ENCODE data around the gene RASA3.
A peak's percentile ranks its signal among the peaks of the same experiment; 100 is the strongest.

The RASA3 gene

DNA sequence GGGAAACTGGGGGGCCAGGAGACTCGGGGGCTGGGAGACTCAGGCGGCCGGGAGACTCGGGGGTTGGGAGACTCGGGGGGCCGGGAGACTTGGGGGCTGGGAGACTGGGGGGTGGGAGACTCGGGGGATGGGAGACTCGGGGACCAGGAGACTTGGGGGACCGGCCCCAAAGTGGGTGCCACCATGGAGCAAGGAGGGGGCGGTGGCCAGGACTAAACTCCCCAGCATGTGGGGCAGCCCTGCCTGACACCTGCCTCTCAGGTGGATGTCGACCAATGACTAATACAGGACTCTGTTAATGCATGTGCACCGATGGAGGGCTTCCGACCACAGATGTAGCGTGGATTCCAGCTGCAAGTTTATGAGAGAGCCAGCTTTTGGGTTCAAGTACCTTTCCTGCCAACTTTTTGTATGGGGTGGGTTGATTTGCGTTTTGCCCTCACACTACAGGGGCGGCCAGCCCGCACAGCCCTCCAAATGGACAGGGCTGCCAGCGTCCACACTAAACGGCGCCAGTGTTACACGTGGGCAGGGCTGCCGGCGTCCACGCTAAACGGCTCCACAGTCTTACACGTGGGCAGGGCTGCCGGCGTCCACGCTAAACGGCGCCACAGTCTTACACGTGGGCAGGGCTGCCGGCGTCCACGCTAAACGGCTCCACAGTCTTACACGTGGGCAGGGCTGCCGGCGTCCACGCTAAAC, 62.2 kb downstream of the RASA3 start:
- TF ChIP-seq, protein P1, sequence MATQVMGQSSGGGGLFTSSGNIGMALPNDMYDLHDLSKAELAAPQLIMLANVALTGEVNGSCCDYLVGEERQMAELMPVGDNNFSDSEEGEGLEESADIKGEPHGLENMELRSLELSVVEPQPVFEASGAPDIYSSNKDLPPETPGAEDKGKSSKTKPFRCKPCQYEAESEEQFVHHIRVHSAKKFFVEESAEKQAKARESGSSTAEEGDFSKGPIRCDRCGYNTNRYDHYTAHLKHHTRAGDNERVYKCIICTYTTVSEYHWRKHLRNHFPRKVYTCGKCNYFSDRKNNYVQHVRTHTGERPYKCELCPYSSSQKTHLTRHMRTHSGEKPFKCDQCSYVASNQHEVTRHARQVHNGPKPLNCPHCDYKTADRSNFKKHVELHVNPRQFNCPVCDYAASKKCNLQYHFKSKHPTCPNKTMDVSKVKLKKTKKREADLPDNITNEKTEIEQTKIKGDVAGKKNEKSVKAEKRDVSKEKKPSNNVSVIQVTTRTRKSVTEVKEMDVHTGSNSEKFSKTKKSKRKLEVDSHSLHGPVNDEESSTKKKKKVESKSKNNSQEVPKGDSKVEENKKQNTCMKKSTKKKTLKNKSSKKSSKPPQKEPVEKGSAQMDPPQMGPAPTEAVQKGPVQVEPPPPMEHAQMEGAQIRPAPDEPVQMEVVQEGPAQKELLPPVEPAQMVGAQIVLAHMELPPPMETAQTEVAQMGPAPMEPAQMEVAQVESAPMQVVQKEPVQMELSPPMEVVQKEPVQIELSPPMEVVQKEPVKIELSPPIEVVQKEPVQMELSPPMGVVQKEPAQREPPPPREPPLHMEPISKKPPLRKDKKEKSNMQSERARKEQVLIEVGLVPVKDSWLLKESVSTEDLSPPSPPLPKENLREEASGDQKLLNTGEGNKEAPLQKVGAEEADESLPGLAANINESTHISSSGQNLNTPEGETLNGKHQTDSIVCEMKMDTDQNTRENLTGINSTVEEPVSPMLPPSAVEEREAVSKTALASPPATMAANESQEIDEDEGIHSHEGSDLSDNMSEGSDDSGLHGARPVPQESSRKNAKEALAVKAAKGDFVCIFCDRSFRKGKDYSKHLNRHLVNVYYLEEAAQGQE (IDR thresholded peaks at IDR 0.05; ENCODE audit: insufficient replicate concordance, low read depth) = no peak
- TF ChIP-seq, protein P2, sequence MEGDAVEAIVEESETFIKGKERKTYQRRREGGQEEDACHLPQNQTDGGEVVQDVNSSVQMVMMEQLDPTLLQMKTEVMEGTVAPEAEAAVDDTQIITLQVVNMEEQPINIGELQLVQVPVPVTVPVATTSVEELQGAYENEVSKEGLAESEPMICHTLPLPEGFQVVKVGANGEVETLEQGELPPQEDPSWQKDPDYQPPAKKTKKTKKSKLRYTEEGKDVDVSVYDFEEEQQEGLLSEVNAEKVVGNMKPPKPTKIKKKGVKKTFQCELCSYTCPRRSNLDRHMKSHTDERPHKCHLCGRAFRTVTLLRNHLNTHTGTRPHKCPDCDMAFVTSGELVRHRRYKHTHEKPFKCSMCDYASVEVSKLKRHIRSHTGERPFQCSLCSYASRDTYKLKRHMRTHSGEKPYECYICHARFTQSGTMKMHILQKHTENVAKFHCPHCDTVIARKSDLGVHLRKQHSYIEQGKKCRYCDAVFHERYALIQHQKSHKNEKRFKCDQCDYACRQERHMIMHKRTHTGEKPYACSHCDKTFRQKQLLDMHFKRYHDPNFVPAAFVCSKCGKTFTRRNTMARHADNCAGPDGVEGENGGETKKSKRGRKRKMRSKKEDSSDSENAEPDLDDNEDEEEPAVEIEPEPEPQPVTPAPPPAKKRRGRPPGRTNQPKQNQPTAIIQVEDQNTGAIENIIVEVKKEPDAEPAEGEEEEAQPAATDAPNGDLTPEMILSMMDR (IDR thresholded peaks at IDR 0.05; ENCODE audit: insufficient read depth, low read length) = no peak
- no peak for TF ChIP-seq SPI1 (IDR thresholded peaks at IDR 0.05; ENCODE audit: borderline replicate concordance, low read depth)
- no peak for TF ChIP-seq POLR2AphosphoS5 (IDR thresholded peaks at IDR 0.05; ENCODE audit: low read depth)
- no peak for TF ChIP-seq GABPA (IDR thresholded peaks at IDR 0.05; ENCODE audit: low read depth)
- no peak overlapping the region for H3K4me3 ChIP-seq (replicated peaks; ENCODE audit: insufficient read depth, low read length)
- H3K27ac ChIP-seq (replicated peaks) = no peak overlapping the region
- no peak for DNase-seq (ENCODE audit: low read depth in 1 of 2, low spot score in 1 of 2)
- no peaks in the 10 kb centered on the region for H3K27me3 ChIP-seq (ENCODE audit: insufficient read depth, poor library complexity, severe bottlenecking)

DNA sequence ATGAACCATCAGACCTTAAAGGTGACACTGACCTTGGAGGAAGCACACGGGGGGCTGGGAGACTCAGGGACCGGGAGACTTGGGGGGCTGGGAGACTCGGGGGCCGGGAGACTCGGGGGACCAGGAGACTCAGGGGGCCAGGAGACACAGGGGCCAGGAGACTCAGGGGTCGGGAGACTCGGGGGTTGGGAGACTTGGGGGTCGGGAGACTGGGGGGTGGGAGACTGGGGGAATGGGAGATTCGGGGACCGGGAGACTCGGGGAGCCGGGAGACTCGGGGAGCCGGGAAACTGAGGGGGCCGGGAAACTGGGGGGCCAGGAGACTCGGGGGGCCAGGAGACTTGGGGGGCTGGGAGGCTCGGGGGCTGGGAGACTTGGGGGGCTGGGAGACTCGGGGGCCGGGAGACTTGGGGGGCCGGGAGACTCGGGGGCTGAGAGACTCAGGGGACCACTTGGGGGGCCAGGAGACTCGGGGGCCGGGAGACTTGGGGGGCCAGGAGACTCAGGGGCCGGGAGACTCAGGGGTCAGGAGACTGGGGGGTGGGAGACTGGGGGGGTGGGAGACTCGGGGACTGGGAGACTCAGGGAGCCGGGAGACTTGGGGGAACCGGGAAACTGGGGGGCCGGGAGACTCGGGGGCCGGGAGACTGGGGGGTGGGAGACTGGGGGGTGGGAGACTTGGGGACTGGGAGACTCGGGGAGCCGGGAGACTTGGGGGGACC, 62.9 kb downstream of the RASA3 start:
- DNase-seq (ENCODE audit: low read depth in 1 of 2, low spot score in 1 of 2) = no peak
- H3K27ac ChIP-seq (replicated peaks) = peak overlapping the region; percentile 95
- no peak overlapping the region for H3K4me3 ChIP-seq (replicated peaks; ENCODE audit: insufficient read depth, low read length)
- TF ChIP-seq POLR2AphosphoS5 (IDR thresholded peaks at IDR 0.05; ENCODE audit: low read depth) = no peak
- TF ChIP-seq, protein P1 (IDR thresholded peaks at IDR 0.05; ENCODE audit: insufficient replicate concordance, low read depth) = no peak
- TF ChIP-seq GABPA (IDR thresholded peaks at IDR 0.05; ENCODE audit: low read depth) = no peak
- TF ChIP-seq SPI1 (IDR thresholded peaks at IDR 0.05; ENCODE audit: borderline replicate concordance, low read depth) = no peak
- TF ChIP-seq, protein P2 (IDR thresholded peaks at IDR 0.05; ENCODE audit: insufficient read depth, low read length) = no peak
- H3K27me3 ChIP-seq (ENCODE audit: insufficient read depth, poor library complexity, severe bottlenecking) = no peaks in the 10 kb centered on the region

DNA sequence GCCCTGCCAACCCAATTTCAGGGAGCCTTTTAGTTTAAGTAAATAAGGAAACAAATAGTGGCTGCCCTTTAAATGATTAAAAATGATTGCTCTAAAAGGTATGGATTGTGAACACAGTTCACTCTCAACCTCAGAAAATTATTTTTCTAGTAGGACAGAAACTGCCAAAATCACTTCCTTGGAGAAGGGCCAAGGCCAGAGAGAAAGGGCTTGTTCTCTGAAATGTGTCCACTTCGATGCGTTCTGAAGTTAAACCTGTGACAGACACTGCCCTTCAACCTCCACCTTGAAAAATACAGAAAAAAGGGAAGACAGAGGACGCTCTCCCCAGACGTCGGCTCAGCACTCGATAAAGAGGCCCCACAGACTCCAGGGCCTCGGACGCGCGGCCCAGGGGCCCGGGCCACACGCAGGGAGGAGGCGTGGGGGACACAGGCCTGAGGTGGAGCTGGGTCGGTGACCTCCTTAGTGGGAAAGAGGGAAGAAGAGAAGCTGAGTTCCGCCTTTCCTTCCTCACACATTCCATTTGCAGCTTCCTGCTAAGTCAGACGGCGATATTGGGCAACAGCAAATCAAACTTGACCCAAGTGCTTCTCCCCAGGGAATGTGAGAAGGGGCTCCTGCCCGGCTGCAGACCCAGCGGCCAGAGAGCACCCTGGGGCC, 63.6 kb downstream of the RASA3 start:
- no peak overlapping the region for H3K4me3 ChIP-seq (replicated peaks; ENCODE audit: insufficient read depth, low read length)
- no peaks in the 10 kb centered on the region for H3K27me3 ChIP-seq (ENCODE audit: insufficient read depth, poor library complexity, severe bottlenecking)
- DNase-seq (ENCODE audit: low read depth in 1 of 2, low spot score in 1 of 2) = peak; percentile 62 to 75
- peak; percentile 65 for TF ChIP-seq SPI1 (IDR thresholded peaks at IDR 0.05; ENCODE audit: borderline replicate concordance, low read depth)
- TF ChIP-seq, protein P1 (IDR thresholded peaks at IDR 0.05; ENCODE audit: insufficient replicate concordance, low read depth) = no peak
- H3K27ac ChIP-seq (replicated peaks) = peak overlapping the region; percentile 95
